Retinal pigment epithelial cell (primary cell): ENCODE measurements around the gene NOL6.
"Not testable (repeated sequence)": the region's sequence is repeated elsewhere in the genome, so short reads cannot be mapped to it uniquely, and the experiment has no call there.

ENCODE experiments used
- DNase-seq: peaks from one replicate; pipeline ENCODE4 v3.0.0-alpha.2; 2010; ENCODE audit warnings: low read depth
- H3K4me3 ChIP-seq: 2 replicates; pipeline ENCODE4 v1.5.1; 2011; ENCODE audit warnings: mild to moderate bottlenecking, low read length, control low read depth, moderate library complexity
- TF ChIP-seq, protein P1 (sequence below): conservative IDR thresholded peaks from 2 replicates; pipeline ENCODE4 v1.5.1; 2011; ENCODE audit warnings: low read depth, low read length, control low read depth, inconsistent platforms

The NOL6 gene

GRCh38 chr9:33473643-33474352 lies at the start of gene NOL6:
Gene NOL6 (minus strand): TSS chr9:33473924. CDS start chr9:33473842, 82 bp downstream.
- peak; percentile 98 for DNase-seq
- peak within 1 kb of the TSS; percentile 99 for H3K4me3 ChIP-seq
- TF ChIP-seq, protein P1, sequence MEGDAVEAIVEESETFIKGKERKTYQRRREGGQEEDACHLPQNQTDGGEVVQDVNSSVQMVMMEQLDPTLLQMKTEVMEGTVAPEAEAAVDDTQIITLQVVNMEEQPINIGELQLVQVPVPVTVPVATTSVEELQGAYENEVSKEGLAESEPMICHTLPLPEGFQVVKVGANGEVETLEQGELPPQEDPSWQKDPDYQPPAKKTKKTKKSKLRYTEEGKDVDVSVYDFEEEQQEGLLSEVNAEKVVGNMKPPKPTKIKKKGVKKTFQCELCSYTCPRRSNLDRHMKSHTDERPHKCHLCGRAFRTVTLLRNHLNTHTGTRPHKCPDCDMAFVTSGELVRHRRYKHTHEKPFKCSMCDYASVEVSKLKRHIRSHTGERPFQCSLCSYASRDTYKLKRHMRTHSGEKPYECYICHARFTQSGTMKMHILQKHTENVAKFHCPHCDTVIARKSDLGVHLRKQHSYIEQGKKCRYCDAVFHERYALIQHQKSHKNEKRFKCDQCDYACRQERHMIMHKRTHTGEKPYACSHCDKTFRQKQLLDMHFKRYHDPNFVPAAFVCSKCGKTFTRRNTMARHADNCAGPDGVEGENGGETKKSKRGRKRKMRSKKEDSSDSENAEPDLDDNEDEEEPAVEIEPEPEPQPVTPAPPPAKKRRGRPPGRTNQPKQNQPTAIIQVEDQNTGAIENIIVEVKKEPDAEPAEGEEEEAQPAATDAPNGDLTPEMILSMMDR, result no peak

- DNase-seq, H3K4me3 ChIP-seq: not testable (repeated sequence)
Observed at GRCh38 chr9:33521861-33522260, 48.1 kb upstream of the NOL6 start.

DNA sequence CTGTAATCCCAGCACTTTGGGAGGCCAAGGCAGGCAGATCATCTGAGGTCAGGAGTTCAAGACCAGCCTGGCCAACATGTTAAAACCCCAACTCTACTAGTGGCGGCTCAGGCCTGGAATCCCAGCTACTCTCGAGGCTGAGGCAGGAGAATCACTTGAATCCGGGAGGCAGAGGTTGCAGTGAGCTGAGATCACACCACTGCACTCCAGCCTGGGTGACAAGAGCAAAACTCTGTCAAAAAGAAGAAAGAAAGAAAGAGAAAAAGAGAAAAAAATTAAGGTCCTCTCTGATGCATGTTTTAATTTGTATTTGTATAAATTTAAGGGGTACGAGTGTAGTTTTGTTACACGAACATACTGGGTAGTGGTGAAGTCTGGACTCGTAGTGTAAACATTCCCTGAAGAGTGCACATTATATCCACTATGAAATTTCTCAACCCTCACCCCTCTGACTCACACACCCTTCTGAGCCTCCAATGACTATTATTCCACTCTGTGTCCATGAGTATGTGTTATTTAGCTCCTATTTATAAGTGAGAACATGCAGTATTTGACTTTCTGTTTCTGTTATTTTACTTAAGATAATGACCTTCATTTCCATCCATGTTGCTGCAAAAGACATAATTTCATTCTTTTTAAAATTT lies 44.3 kb upstream of the NOL6 start:
- not testable (repeated sequence) for H3K4me3 ChIP-seq, DNase-seq

GRCh38 chr9:33517373-33517772 lies 43.6 kb upstream of the NOL6 start:
- no peak overlapping the region for H3K4me3 ChIP-seq
- no peak for DNase-seq
- TF ChIP-seq, protein P1, result peak; percentile 71

DNA sequence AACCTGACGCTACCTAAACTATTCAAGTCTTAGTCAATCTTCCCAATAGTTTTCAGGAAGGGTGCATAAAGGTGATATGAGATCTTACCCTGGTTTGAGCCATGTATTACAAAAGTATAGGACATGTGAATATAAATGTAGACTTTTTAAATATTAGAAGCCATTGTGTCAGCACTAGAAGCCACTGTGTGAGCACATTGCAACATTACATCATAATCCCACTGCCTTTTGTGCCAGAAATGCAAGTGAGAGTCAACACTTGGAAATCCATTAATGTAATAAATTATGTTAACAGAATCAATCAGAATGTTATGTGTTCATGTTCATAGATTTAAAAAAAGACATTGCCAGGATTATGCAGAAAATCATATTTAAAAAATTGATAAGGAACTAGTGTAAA lies 42.7 kb upstream of the NOL6 start:
- not testable (repeated sequence) for DNase-seq, H3K4me3 ChIP-seq

- not testable (repeated sequence) for H3K4me3 ChIP-seq, DNase-seq
Observed at GRCh38 chr9:33515342-33515995, 41.7 kb upstream of the NOL6 start.

DNA sequence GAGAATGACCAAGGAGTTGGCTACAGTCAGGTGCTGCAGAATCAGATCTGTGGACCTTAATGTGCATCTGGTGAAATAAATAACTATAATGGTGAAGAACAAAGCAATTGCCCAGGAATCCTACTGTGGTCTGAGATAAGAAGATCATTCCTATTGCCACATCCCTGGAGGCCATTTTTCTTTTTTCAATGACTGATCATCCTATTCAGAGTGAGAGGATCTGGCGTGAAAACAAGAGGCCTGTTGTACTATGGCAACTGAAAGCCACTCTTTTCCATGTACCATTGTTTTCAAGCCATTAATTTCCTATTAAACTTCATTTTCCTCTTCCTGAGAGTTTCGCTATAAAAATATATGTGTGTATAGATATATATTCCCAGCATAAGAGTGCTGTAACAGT lies 38.8 kb upstream of the NOL6 start:
- not testable (repeated sequence) for DNase-seq, H3K4me3 ChIP-seq

- not testable (repeated sequence) for DNase-seq
Observed at GRCh38 chr9:33511184-33511517, 37.4 kb upstream of the NOL6 start.

DNA sequence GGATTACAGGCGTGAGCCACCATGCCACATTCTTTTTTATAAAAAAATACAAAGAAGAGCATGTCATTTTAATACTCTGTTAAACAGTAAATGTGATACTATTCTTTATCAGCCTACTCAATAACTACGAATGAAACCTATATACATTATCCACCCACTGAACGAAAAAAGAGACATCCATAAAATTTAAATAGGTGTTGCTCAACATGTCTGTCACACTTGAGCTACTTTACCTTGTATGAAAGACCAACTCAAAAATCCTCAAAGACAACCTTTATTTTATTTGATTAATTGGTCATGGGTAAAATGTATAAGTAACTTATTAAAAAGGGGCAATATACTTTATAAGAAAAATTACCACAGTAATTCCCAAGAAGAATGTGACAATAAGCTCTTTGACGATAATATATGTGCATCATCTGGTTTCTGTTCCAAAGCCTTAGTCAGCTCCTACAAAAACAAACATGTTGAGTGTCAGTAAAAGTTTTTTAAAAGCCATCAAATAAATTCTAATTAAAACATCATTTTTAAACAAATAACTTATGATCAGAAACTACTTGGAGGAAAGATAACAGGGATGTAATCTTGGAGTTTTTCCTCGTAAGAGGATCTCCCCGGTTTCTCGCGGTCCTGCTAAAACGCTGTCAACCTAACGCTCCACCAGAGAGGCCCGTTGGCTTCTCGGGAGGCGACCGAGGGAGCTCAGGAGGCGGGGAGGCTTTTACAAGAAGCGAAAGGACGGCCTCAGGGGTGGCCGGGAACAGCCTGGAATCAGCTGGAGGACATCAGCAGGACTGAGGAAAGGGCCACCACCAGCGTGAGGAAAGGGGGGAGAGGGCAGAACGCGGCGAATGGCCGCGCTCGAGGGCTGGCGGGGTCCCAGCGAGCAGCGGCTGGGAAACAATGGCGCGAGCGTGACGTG lies 36.8 kb upstream of the NOL6 start:
- no peak for DNase-seq
- H3K4me3 ChIP-seq, result peak overlapping the region; percentile 73
- TF ChIP-seq, protein P1, result no peak

More at GRCh38 chr9:33511184-33511517, 37.4 kb upstream of the NOL6 start:
- peak overlapping the region; percentile 73 for H3K4me3 ChIP-seq
